GM23338 (cell line): ENCODE results near the gene NSUN7. TPM values are rescaled to one million over a fixed set of nuclear protein-coding genes. Genes with fewer than 3 reads are reported as not detected.
A peak's percentile ranks its signal among the peaks of the same experiment; 100 is the strongest.
"Not testable (repeated sequence)": the region's sequence is repeated elsewhere in the genome, so short reads cannot be mapped to it uniquely, and the experiment has no call there.

Experiments used
- ATAC-seq: fragments of 200-7000 bp; cut with Tn5 transposase; 3 replicates; pipeline ENCODE4 v1.9.1; 2020
- DNase-seq: peaks from one replicate; pipeline ENCODE4 v3.0.0-alpha.2; 2015; ENCODE audit warnings: low spot score
- H2AFZ ChIP-seq: fragments of 200-600 bp; sonication (generic); 2 replicates; pipeline ENCODE4 v1.8.0; 2016; ENCODE audit warnings: antibody characterized with exemption, mild to moderate bottlenecking, moderate library complexity
- H3F3A ChIP-seq: fragments of 200-600 bp; sonication (generic); replicated peaks from 2 replicates; pipeline ENCODE4 v1.8.0; 2017; ENCODE audit warnings: antibody characterized with exemption, mixed run types, low read depth
- H3K27ac ChIP-seq: fragments of 200-600 bp; sonication (generic); 2 replicates; pipeline ENCODE4 v1.6.1; 2016; ENCODE audit warnings: low read depth
- H3K27me3 ChIP-seq: fragments of 200-600 bp; sonication (generic); 2 replicates; pipeline ENCODE4 v1.8.0; 2016; ENCODE audit warnings: mild to moderate bottlenecking, mixed run types, moderate library complexity; ENCODE audit not compliant: insufficient read depth
- H3K36me3 ChIP-seq: fragments of 200-600 bp; sonication (generic); 2 replicates; pipeline ENCODE4 v1.8.0; 2016; ENCODE audit warnings: mild to moderate bottlenecking; ENCODE audit not compliant: insufficient read depth
- H3K4me1 ChIP-seq: fragments of 200-600 bp; sonication (generic); 2 replicates; pipeline ENCODE4 v1.8.0; 2016; ENCODE audit warnings: mild to moderate bottlenecking, moderate library complexity; ENCODE audit not compliant: insufficient read depth
- H3K4me2 ChIP-seq: fragments of 200-600 bp; sonication (generic); 2 replicates; pipeline ENCODE4 v1.7.1; 2017; ENCODE audit warnings: mixed run types
- H3K4me3 ChIP-seq: fragments of 200-600 bp; sonication (generic); 2 replicates; pipeline ENCODE4 v1.6.1; 2016; ENCODE audit warnings: mixed run types
- H3K79me2 ChIP-seq: fragments of 200-600 bp; sonication (generic); replicated peaks from 2 replicates; pipeline ENCODE4 v1.8.0; 2017; ENCODE audit warnings: mild to moderate bottlenecking; ENCODE audit not compliant: insufficient read depth
- H3K9me2 ChIP-seq: fragments of 200-600 bp; sonication (generic); 2 replicates; pipeline ENCODE4 v1.8.0; 2017; ENCODE audit not compliant: insufficient read depth
- H4K20me1 ChIP-seq: fragments of 200-600 bp; sonication (generic); replicated peaks from 2 replicates; pipeline ENCODE4 v1.8.0; 2017; ENCODE audit warnings: mild to moderate bottlenecking; ENCODE audit not compliant: insufficient read depth
- H3K27ac Mint-ChIP-seq: 2 replicates; pipeline ENCODE4 v1.8.0; 2020; ENCODE audit warnings: inconsistent platforms, mild to moderate bottlenecking, moderate library complexity, mixed read lengths
- H3K27me3 Mint-ChIP-seq: 3 replicates; pipeline ENCODE4 v1.8.0; 2022; ENCODE audit warnings: low read depth, mild to moderate bottlenecking, moderate library complexity, mixed read lengths, inconsistent platforms; ENCODE audit not compliant: insufficient read depth, poor library complexity
- H3K36me3 Mint-ChIP-seq: 3 replicates; pipeline ENCODE4 v1.8.0; 2021; ENCODE audit warnings: low read depth, mild to moderate bottlenecking, inconsistent platforms, moderate library complexity, mixed read lengths
- H3K4me1 Mint-ChIP-seq: 3 replicates; pipeline ENCODE4 v1.8.0; 2020; ENCODE audit warnings: mild to moderate bottlenecking, inconsistent platforms, mixed read lengths
- H3K4me3 Mint-ChIP-seq: 3 replicates; pipeline ENCODE4 v1.8.0; 2021; ENCODE audit warnings: moderate library complexity, mild to moderate bottlenecking, inconsistent platforms, mixed read lengths
- H3K9me3 Mint-ChIP-seq: 3 replicates; pipeline ENCODE4 v1.8.0; 2020; ENCODE audit warnings: moderate library complexity, mild to moderate bottlenecking, inconsistent platforms, mixed read lengths
- CREB1 ChIP-seq: fragments of 250-450 bp; sonication (Bioruptor Pico); IDR thresholded peaks from 2 replicates; pipeline ENCODE4 v1.5.0; 2020; ENCODE audit warnings: low read depth, mild to moderate bottlenecking, moderate library complexity
- CTCF ChIP-seq, 2 experiments: fragments of 200-600 bp in 1 of 2; sonication (generic) in 1 of 2; conservative IDR thresholded peaks; 2 replicates each; pipeline versions ENCODE4 v1.5.1 to v1.6.1; 2016 to 2017; ENCODE audit warnings: antibody characterized with exemption in 2 of 2, low read depth in 2 of 2, mild to moderate bottlenecking in 2 of 2, moderate library complexity in 1 of 2
- ETS1 ChIP-seq: IDR thresholded peaks from 2 replicates; pipeline ENCODE4 v1.6.1; 2016; ENCODE audit warnings: antibody characterized with exemption
- EZH2 ChIP-seq: fragments of 200-600 bp; sonication (generic); IDR thresholded peaks from one replicate; pipeline ENCODE4 v1.8.0; 2017; ENCODE audit warnings: antibody characterized with exemption, mild to moderate bottlenecking, low read depth; ENCODE audit not compliant: unreplicated experiment
- NANOG ChIP-seq: IDR thresholded peaks from 2 replicates; pipeline ENCODE4 v1.6.1; 2016; ENCODE audit warnings: antibody characterized with exemption, borderline replicate concordance
- POLR2AphosphoS5 ChIP-seq: IDR thresholded peaks from 2 replicates; pipeline ENCODE4 v1.6.1; 2016; ENCODE audit warnings: antibody characterized with exemption, low read depth
- REST ChIP-seq: IDR thresholded peaks from one replicate; pipeline ENCODE4 v1.6.1; 2018; ENCODE audit warnings: antibody characterized with exemption; ENCODE audit not compliant: unreplicated experiment
- STAT1 ChIP-seq: IDR thresholded peaks from one replicate; pipeline ENCODE4 v1.6.1; 2016; ENCODE audit warnings: antibody characterized with exemption; ENCODE audit not compliant: unreplicated experiment
- ZNF114 ChIP-seq: fragments of 250-450 bp; sonication (Bioruptor Pico); IDR thresholded peaks from 2 replicates; pipeline ENCODE4 v1.5.0; 2020; ENCODE audit warnings: mild to moderate bottlenecking, moderate library complexity
- ZNF331 ChIP-seq: fragments of 250-450 bp; sonication (Bioruptor Pico); IDR thresholded peaks from 2 replicates; pipeline ENCODE4 v1.5.0; 2020; ENCODE audit warnings: low read depth, mild to moderate bottlenecking, moderate library complexity
- polyA plus RNA-seq: library from polyadenylated mRNA; unstranded; fragments of >200 nt; fragmentation: Nextera tagmentation; extraction: Ambion mirVana; gene quantifications from 2 replicates; pipeline ENCODE4 v1.2.1, GENCODE V29; 2016
- total RNA-seq: library from RNA; depleted of rRNA; stranded (reverse); fragments of >200 nt; shearing (Covaris generic); gene quantifications from 2 replicates; pipeline ENCODE4 v1.2.3, GENCODE V29; 2014

NSUN7 gene
- total and polyA plus RNA-seq, 2 experiments from 2014 or later: 28.8 to 29.0 TPM

DNA sequence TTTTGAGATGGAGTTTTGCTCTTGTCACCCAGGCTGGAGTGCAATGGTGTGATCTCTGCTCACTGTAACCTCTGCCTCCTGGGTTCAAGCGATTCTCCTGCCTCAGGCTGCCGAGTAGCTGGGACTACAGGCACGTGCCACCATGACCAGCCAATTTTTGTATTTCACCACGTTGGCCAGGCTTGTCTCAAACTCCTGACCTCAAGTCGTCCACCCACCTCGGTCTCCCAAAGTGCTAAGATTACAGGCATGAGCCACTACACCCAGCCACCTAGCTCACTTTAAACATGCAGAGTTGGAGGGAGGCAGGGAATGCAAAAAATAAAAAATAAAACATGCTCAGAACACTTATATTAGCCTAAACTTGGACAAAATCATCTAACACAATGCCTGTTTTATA, 36.8 kb upstream of the NSUN7 start:
- H3K9me3 Mint-ChIP-seq, H3K27ac Mint-ChIP-seq: not testable (repeated sequence)

DNA sequence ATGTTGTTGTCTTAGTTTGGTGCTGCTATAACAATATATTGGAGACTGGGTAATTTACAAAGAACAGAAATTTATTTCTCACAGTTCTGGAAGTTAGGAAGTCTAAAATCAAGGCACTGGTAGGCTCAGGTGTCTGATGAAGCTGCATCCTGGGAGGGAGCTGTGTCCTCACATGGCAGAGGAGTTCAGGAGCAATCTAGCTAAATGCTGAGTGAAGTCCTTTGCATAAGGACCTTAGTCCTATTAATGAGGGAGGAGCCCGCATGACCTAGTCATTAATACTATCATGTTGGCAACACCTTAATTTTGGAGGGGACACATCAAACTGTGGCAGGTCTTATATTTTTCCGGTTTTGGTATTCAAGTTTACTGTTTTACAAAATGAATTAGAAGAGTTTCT, 36.0 kb upstream of the NSUN7 start:
- Mint-ChIP-seq H3K9me3 (no peaks in the 10 kb centered on the region), H3K27ac (no peak overlapping the region), H3K36me3 (no peaks in the 10 kb centered on the region)

More for the DNA sequence above, 36.8 kb upstream of the NSUN7 start:
- DNase-seq, H3K9me2 ChIP-seq, H3K27ac ChIP-seq, H3K4me2 ChIP-seq, H3K27me3 ChIP-seq, H3K36me3 Mint-ChIP-seq, H3K79me2 ChIP-seq, H4K20me1 ChIP-seq, ATAC-seq, H3F3A ChIP-seq, H3K4me3 ChIP-seq, H3K4me3 Mint-ChIP-seq, H3K36me3 ChIP-seq: not testable (repeated sequence)
- Histone ChIP-seq H3K4me1 (peaks cover 16% of the 10 kb centered on the region), H2AFZ (peak overlapping the region; percentile 16; the same call in 1 of the 2 replicates)
- Mint-ChIP-seq H3K4me1 (peaks cover 21% of the 10 kb centered on the region), H3K27me3 (peaks cover 11% of the 10 kb centered on the region)

More for the DNA sequence above, 36.0 kb upstream of the NSUN7 start:
- H3K4me3 Mint-ChIP-seq: no peak overlapping the region
- no peak overlapping the region for H2AFZ ChIP-seq
- H3K4me2 ChIP-seq: no peak overlapping the region
- H3K9me2 ChIP-seq: no peaks in the 10 kb centered on the region
- H3K4me3 ChIP-seq: no peak overlapping the region
- no peaks in the 10 kb centered on the region for H4K20me1 ChIP-seq
- no peak for DNase-seq
- peaks cover 25% of the 10 kb centered on the region for H3K4me1 Mint-ChIP-seq
- H3K4me1 ChIP-seq: peaks cover 20% of the 10 kb centered on the region
- H3K79me2 ChIP-seq: no peaks in the 10 kb centered on the region
- H3K27me3 Mint-ChIP-seq: peaks cover 10% of the 10 kb centered on the region
- no peak overlapping the region for H3K27ac ChIP-seq
- H3F3A ChIP-seq: no peaks in the 10 kb centered on the region
- peak; percentile 44; the same call in 2 of the 3 replicates for ATAC-seq
- no peaks in the 10 kb centered on the region for H3K27me3 ChIP-seq
- H3K36me3 ChIP-seq: no peaks in the 10 kb centered on the region
- TF ChIP-seq STAT1 (no peak), ZNF114 (CRISPR knock-in tag) (no peak), CREB1 (CRISPR knock-in tag) (no peak), REST (no peak), ZNF331 (CRISPR knock-in tag) (no peak), CTCF (conservative IDR thresholded peaks at IDR 0.05; ENCODE audit: low read depth in 2 of 2) (no peak), ETS1 (no peak), POLR2AphosphoS5 (no peak), EZH2 (no peak), NANOG (no peak)
